DND-41 (cell line): ENCODE results near the gene CCDC85C.

Source experiments
- CTCF ChIP-seq: IDR thresholded peaks from 2 replicates; pipeline ENCODE4 v1.5.1; 2012; ENCODE audit warnings: borderline replicate concordance, low read length, moderate library complexity, mild to moderate bottlenecking; ENCODE audit not compliant: poor library complexity, severe bottlenecking; ENCODE audit errors: extremely low read depth
- EZH2 ChIP-seq: IDR thresholded peaks from 3 replicates; pipeline ENCODE4 v1.6.1; 2012; ENCODE audit warnings: borderline replicate concordance, low read depth, mild to moderate bottlenecking, moderate library complexity, low read length, inconsistent platforms; ENCODE audit not compliant: severe bottlenecking

DNA sequence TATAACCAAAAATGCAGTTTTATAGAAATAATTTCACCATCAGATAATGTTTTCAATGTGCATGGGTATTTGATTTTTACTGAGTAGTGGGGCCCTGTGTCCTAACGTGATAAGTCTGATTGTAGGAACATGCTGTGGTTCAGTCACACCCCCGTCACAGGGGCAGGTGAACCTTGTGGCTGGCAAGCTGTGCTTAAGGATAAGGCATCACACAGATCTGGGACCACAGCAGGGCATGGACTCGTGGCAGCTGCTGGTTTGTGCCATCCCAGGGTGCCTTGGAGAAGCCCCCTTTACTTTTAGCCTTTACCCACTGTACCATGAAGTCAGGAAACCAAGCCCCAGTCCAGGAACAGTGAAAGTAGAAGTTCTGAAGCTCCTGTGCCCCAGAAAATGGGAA lies 106.1 kb downstream of the CCDC85C start:
- TF ChIP-seq CTCF (no peak), EZH2 (no peak)
